Measurements from ENCODE around the gene PIK3C3. TPM values are rescaled to one million over a fixed set of nuclear protein-coding genes. Genes with fewer than 3 reads are reported as not detected.

Gene PIK3C3
- total RNA-seq, 1 experiment from 2014 or later: 23.9 TPM

DNA sequence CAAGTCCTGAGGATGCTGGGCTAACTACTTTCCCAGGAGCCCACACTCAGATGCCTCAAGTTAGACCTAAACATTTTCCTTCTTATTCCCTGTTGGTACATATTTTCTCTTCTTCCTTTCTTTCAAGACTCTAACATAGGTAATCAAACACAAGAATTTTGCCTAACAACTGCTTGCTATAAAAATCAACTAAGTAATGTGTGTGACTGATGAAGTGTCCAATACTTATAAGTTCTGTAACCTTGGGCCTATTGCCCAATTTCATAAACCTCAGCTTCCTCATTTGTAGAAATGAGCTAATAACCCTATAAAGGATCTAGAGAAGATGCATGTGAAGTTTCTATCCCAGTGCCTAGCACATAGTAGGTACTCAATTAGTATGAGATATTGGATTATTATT lies 31.6 kb upstream of the PIK3C3 start:
- ATAC-seq: no peak
- no peaks in the 10 kb centered on the region for H3K9me3 ChIP-seq (ENCODE audit: control insufficient read depth, insufficient read depth, low read depth, low read length)
- no peak for DNase-seq (ENCODE audit: low read depth, low spot score)
- no peak overlapping the region for H3K4me3 ChIP-seq (ENCODE audit: low read depth in 2 of 2, low read length in 2 of 2)
- H3K27me3 ChIP-seq (ENCODE audit: control insufficient read depth, insufficient read depth, low read length): no peaks in the 10 kb centered on the region
- in situ Hi-C loops (cut with HindIII; ENCODE audit: low pct_unique_long_range_greater_than_20kb, low sequenced_read_pairs): no loop called here
- ChIA-PET CTCF (no interaction called here), POLR2A (no interaction called here)
- intact Hi-C loops (cut with micrococcal nuclease; ENCODE audit: unreplicated experiment): no loop called here
- no peak for TF ChIP-seq SIN3A (IDR thresholded peaks at IDR 0.05; ENCODE audit: borderline replicate concordance, insufficient read depth, low read depth, low read length)
- TF ChIP-seq, protein P1, sequence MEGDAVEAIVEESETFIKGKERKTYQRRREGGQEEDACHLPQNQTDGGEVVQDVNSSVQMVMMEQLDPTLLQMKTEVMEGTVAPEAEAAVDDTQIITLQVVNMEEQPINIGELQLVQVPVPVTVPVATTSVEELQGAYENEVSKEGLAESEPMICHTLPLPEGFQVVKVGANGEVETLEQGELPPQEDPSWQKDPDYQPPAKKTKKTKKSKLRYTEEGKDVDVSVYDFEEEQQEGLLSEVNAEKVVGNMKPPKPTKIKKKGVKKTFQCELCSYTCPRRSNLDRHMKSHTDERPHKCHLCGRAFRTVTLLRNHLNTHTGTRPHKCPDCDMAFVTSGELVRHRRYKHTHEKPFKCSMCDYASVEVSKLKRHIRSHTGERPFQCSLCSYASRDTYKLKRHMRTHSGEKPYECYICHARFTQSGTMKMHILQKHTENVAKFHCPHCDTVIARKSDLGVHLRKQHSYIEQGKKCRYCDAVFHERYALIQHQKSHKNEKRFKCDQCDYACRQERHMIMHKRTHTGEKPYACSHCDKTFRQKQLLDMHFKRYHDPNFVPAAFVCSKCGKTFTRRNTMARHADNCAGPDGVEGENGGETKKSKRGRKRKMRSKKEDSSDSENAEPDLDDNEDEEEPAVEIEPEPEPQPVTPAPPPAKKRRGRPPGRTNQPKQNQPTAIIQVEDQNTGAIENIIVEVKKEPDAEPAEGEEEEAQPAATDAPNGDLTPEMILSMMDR (IDR thresholded peaks at IDR 0.05): no peak
- no peak for TF ChIP-seq POLR2AphosphoS5 (IDR thresholded peaks at IDR 0.05; ENCODE audit: low read depth, low read length)
- TF ChIP-seq, protein P2, sequence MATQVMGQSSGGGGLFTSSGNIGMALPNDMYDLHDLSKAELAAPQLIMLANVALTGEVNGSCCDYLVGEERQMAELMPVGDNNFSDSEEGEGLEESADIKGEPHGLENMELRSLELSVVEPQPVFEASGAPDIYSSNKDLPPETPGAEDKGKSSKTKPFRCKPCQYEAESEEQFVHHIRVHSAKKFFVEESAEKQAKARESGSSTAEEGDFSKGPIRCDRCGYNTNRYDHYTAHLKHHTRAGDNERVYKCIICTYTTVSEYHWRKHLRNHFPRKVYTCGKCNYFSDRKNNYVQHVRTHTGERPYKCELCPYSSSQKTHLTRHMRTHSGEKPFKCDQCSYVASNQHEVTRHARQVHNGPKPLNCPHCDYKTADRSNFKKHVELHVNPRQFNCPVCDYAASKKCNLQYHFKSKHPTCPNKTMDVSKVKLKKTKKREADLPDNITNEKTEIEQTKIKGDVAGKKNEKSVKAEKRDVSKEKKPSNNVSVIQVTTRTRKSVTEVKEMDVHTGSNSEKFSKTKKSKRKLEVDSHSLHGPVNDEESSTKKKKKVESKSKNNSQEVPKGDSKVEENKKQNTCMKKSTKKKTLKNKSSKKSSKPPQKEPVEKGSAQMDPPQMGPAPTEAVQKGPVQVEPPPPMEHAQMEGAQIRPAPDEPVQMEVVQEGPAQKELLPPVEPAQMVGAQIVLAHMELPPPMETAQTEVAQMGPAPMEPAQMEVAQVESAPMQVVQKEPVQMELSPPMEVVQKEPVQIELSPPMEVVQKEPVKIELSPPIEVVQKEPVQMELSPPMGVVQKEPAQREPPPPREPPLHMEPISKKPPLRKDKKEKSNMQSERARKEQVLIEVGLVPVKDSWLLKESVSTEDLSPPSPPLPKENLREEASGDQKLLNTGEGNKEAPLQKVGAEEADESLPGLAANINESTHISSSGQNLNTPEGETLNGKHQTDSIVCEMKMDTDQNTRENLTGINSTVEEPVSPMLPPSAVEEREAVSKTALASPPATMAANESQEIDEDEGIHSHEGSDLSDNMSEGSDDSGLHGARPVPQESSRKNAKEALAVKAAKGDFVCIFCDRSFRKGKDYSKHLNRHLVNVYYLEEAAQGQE (IDR thresholded peaks at IDR 0.05; ENCODE audit: insufficient read depth in 1 of 2, low read depth in 2 of 2, low read length in 1 of 2): no peak
- no peak for TF ChIP-seq TCF7L2 (IDR thresholded peaks at IDR 0.05; ENCODE audit: low read depth, low read length)
- H3K36me3 ChIP-seq (ENCODE audit: control insufficient read depth, insufficient read depth, low read length): no peaks in the 10 kb centered on the region
- no peak overlapping the region for H3K27ac ChIP-seq (ENCODE audit: low read length)
- no TSS peak for BruUV-seq (replicated peaks)
- H3K4me1 ChIP-seq (ENCODE audit: control insufficient read depth, insufficient read depth, low read length): no peaks in the 10 kb centered on the region

DNA sequence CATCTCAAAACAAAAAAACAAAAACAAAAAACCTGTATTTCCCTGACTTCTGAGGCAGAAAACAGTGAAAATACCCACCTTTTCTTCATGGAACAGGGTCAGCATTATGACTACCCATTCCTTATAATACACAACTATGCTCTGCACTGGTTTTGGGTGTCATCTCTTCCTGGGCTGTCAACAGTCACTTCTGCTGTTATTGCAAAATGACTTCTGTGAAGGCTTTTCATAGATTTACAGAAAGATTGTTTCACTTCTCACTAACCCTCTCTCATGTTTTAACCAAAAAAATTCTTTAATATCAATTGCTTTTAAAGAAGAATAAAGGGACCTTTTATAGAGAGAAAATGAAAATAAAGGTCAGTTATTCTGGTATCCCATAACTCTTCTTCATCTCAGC lies 26.5 kb upstream of the PIK3C3 start:
- BruUV-seq (replicated peaks): no TSS peak
- ChIA-PET CTCF (no interaction called here), POLR2A (no interaction called here)
- H3K27ac ChIP-seq (ENCODE audit: low read length): no peak overlapping the region
- no peak for ATAC-seq
- no peaks in the 10 kb centered on the region for H3K27me3 ChIP-seq (ENCODE audit: control insufficient read depth, insufficient read depth, low read length)
- no peaks in the 10 kb centered on the region for H3K4me1 ChIP-seq (ENCODE audit: control insufficient read depth, insufficient read depth, low read length)
- no peak for TF ChIP-seq POLR2AphosphoS5 (IDR thresholded peaks at IDR 0.05; ENCODE audit: low read depth, low read length)
- TF ChIP-seq, protein P1 (IDR thresholded peaks at IDR 0.05): no peak
- TF ChIP-seq, protein P2 (IDR thresholded peaks at IDR 0.05; ENCODE audit: insufficient read depth in 1 of 2, low read depth in 2 of 2, low read length in 1 of 2): no peak
- no peak for TF ChIP-seq SIN3A (IDR thresholded peaks at IDR 0.05; ENCODE audit: borderline replicate concordance, insufficient read depth, low read depth, low read length)
- TF ChIP-seq TCF7L2 (IDR thresholded peaks at IDR 0.05; ENCODE audit: low read depth, low read length): no peak
- no peak overlapping the region for H3K4me3 ChIP-seq (ENCODE audit: low read depth in 2 of 2, low read length in 2 of 2)
- intact Hi-C loops (cut with micrococcal nuclease; ENCODE audit: unreplicated experiment): no loop called here
- in situ Hi-C loops (cut with HindIII; ENCODE audit: low pct_unique_long_range_greater_than_20kb, low sequenced_read_pairs): no loop called here
- H3K9me3 ChIP-seq (ENCODE audit: control insufficient read depth, insufficient read depth, low read depth, low read length): no peaks in the 10 kb centered on the region
- no peak for DNase-seq (ENCODE audit: low read depth, low spot score)
- no peaks in the 10 kb centered on the region for H3K36me3 ChIP-seq (ENCODE audit: control insufficient read depth, insufficient read depth, low read length)

Measured in Panc1 (cell line).